K562 (cell line): ENCODE measurements around the gene SGIP1. TPM values are rescaled to one million over a fixed set of nuclear protein-coding genes. Genes with fewer than 3 reads are reported as not detected.

Source experiments
- ATAC-seq: fragments of 200-7000 bp; cut with Tn5 transposase; 3 replicates; pipeline ENCODE4 v1.9.1; 2020; ENCODE audit warnings: moderate library complexity
- BruUV-seq: library from RNA; stranded (reverse); fragments of 400-500 nt; replicated peaks from 2 replicates; lab custom pipeline; 2021; lab: Mats Ljungman, UMichigan
- CTCF ChIA-PET: fragments of 300-600 bp; formaldehyde crosslinking; extraction: SDS; loops from one replicate; lab custom pipeline; 2021; ENCODE audit warnings: low intra/inter-chr PET ratio; lab: Yijun Ruan, JAX
- POLR2A ChIA-PET: fragments of 300-600, 350-650 bp; sonication (Branson Sonifier 250); formaldehyde crosslinking; extraction: SDS; loops from one replicate; lab custom pipeline; 2021; ENCODE audit warnings: antibody characterized with exemption, inconsistent platforms; lab: Yijun Ruan, JAX
- DNase-seq, 4 experiments: peaks; one replicate each; pipeline versions ENCODE4 v3.0.0 to v3.0.0-alpha.2; 2011 to 2018; ENCODE audit warnings: low spot score in 3 of 4, mixed read lengths in 3 of 4; ENCODE audit errors: extremely low read depth in 1 of 4
- FAIRE-seq: peaks from 2 replicates; lab custom pipeline; 2011; peaks lifted over from hg19 to GRCh38; lab: Jason Lieb, UNC
- H2AFZ ChIP-seq: 2 replicates; pipeline ENCODE4 v1.6.0; 2011; ENCODE audit warnings: low read depth, low read length, control low read depth, inconsistent platforms
- H3K27ac ChIP-seq: fragments of 200-600 bp; 3 replicates; pipeline ENCODE4 v1.8.0; 2011; ENCODE audit warnings: low read depth, mild to moderate bottlenecking, control low read depth, inconsistent platforms, low read length, moderate library complexity, mixed read lengths; ENCODE audit errors: extremely low read depth
- H3K27me3 ChIP-seq, 2 experiments: fragments of 300-600 bp in 1 of 2; 2 replicates in 1 of 2; 3 replicates in 1 of 2; pipeline versions ENCODE4 v1.6.0 to v1.8.0; 2011; ENCODE audit warnings: inconsistent platforms in 2 of 2, low read length in 2 of 2, mild to moderate bottlenecking in 1 of 2, mixed read lengths in 1 of 2, moderate library complexity in 1 of 2; ENCODE audit not compliant: control insufficient read depth in 2 of 2, insufficient read depth in 2 of 2
- H3K36me3 ChIP-seq: fragments of 300-600 bp; 3 replicates; pipeline ENCODE4 v1.8.0; 2011; ENCODE audit warnings: mild to moderate bottlenecking, low read length, inconsistent platforms; ENCODE audit not compliant: control insufficient read depth, insufficient read depth
- H3K4me1 ChIP-seq, 2 experiments: fragments of 200-600 bp in 1 of 2; replicated peaks in 1 of 2; 2 replicates in 1 of 2; 3 replicates in 1 of 2; pipeline versions ENCODE4 v1.5.1 to v1.8.0; 2011; ENCODE audit warnings: inconsistent platforms in 2 of 2, low read length in 2 of 2, mild to moderate bottlenecking in 1 of 2, mixed read lengths in 1 of 2, moderate library complexity in 1 of 2; ENCODE audit not compliant: control insufficient read depth in 2 of 2, insufficient read depth in 2 of 2
- H3K4me2 ChIP-seq: 2 replicates; pipeline ENCODE4 v1.6.1; 2011; ENCODE audit warnings: low read length, control low read depth, inconsistent platforms, mixed read lengths; ENCODE audit not compliant: insufficient read depth
- H3K4me3 ChIP-seq: fragments of 200-600 bp; sonication (generic), shearing (Covaris generic); 2 replicates; pipeline ENCODE4 v1.5.1; 2016; ENCODE audit warnings: control low read depth, inconsistent platforms
- H3K79me2 ChIP-seq: fragments of 200-600 bp; 3 replicates; pipeline ENCODE4 v1.8.0; 2011; ENCODE audit warnings: low read length, inconsistent platforms; ENCODE audit not compliant: control insufficient read depth, insufficient read depth
- H3K9ac ChIP-seq, 2 experiments: 2 replicates each; pipeline versions ENCODE4 v1.6.0 to v1.6.1; 2011; ENCODE audit warnings: low read depth in 2 of 2, low read length in 2 of 2, control low read depth in 1 of 2, inconsistent platforms in 1 of 2, mild to moderate bottlenecking in 1 of 2, mixed read lengths in 1 of 2; ENCODE audit not compliant: insufficient read depth in 1 of 2
- H3K9me1 ChIP-seq: one replicate; pipeline ENCODE4 v1.6.0; 2011; ENCODE audit warnings: inconsistent platforms, mild to moderate bottlenecking, low read length, moderate library complexity; ENCODE audit not compliant: control insufficient read depth, insufficient read depth
- H3K9me3 ChIP-seq: replicated peaks from 2 replicates; pipeline ENCODE4 v1.5.1; 2011; ENCODE audit warnings: low read depth, low read length, inconsistent platforms; ENCODE audit not compliant: control insufficient read depth, insufficient read depth
- H4K20me1 ChIP-seq: replicated peaks from 2 replicates; pipeline ENCODE4 v1.6.1; 2011; ENCODE audit warnings: low read length, inconsistent platforms, mixed read lengths; ENCODE audit not compliant: control insufficient read depth, insufficient read depth
- KDM4B ChIP-seq, 2 experiments: fragments of 450-650 bp in 1 of 2; sonication (generic) in 1 of 2; IDR thresholded peaks; 2 replicates each; pipeline ENCODE4 v1.6.1; 2016 to 2017; ENCODE audit warnings: borderline replicate concordance in 2 of 2, antibody characterized with exemption in 1 of 2, low read depth in 1 of 2, mild to moderate bottlenecking in 1 of 2
- NCOA1 ChIP-seq: fragments of 450-650 bp; IDR thresholded peaks from 2 replicates; pipeline ENCODE4 v1.6.1; 2016; ENCODE audit warnings: low read depth
- PHB ChIP-seq: fragments of 250-450 bp; sonication (Bioruptor Pico); IDR thresholded peaks from 2 replicates; pipeline ENCODE4 v1.5.0; 2021
- RBM15 ChIP-seq: fragments of 200-400 bp; formaldehyde crosslinking; IDR thresholded peaks from 2 replicates; pipeline ENCODE4 v1.6.1; 2018; ENCODE audit warnings: mild to moderate bottlenecking, low read length, moderate library complexity; ENCODE audit not compliant: insufficient read depth
- ZFP1 ChIP-seq: fragments of 450-650 bp; formaldehyde crosslinking; IDR thresholded peaks from 2 replicates; pipeline ENCODE4 v1.4.0; 2020; ENCODE audit warnings: mild to moderate bottlenecking, mixed read lengths
- ZNF263 ChIP-seq: sonication (generic); formaldehyde crosslinking; IDR thresholded peaks from 2 replicates; pipeline ENCODE4 v1.8.0; 2022; ENCODE audit warnings: mild to moderate bottlenecking, missing genetic modification reagents, borderline replicate concordance
- WGBS: fragments of 100-300 bp; shearing (Covaris generic); methylation state at CpG from one replicate; pipeline ENCODE4 v1.1.6; 2016; ENCODE audit warnings: low coverage, mixed read lengths; ENCODE audit not compliant: insufficient coverage; ENCODE audit errors: missing lambda C conversion rate; 5-methylcytosine and 5-hydroxymethylcytosine counted together
- in situ Hi-C: fragments of 300-500 bp; cut with MboI; formaldehyde crosslinking; loops from 4 replicates; pipeline ENCODE4 v1.15.0; 2018; ENCODE audit warnings: inconsistent platforms, mixed read lengths
- intact Hi-C: fragments of 100-400 bp; cut with micrococcal nuclease; formaldehyde crosslinking; loops from 2 replicates; pipeline ENCODE4 v1.14.2; 2022
- polyA plus RNA-seq, 8 experiments: library from polyadenylated mRNA; depleted of rRNA in 4 of 8; stranded (reverse) in 5 of 8; unstranded in 3 of 8; fragments of >200 nt; fragmentation: Nextera tagmentation in 2 of 8; fragmentation: Illumina TruSeq in 1 of 8; extraction: Ambion mirVana in 2 of 8; extraction: Trizol in 1 of 8; gene quantifications; 2 replicates each; pipeline versions ENCODE4 v1.2.1 to v1.2.3, GENCODE V29; 2011 to 2014; ENCODE audit warnings: inconsistent platforms in 1 of 8, missing spikeins in 1 of 8
- total RNA-seq, 7 experiments: library from RNA; depleted of rRNA in 6 of 7; stranded (reverse); fragments of >200 nt in 6 of 7; fragmentation: Illumina TruSeq in 2 of 7; extraction: Trizol in 2 of 7; gene quantifications; 2 replicates each; pipeline versions ENCODE4 v1.2.1 to v1.2.3, GENCODE V29; 2011 to 2021; ENCODE audit warnings: low replicate concordance in 1 of 7
- TF ChIP-seq, protein P1 (sequence below): fragments of 450-650 bp; formaldehyde crosslinking; IDR thresholded peaks from 2 replicates; pipeline ENCODE4 v1.4.0; 2020; ENCODE audit warnings: mild to moderate bottlenecking

SGIP1 gene
- total and polyA plus RNA-seq, 9 of the 15 experiments (the other 6 are each of a cell fraction or from before 2014, with no cell fraction given), result 0.07 to 0.35 TPM; not detected in 7

GRCh38 chr1:66599899-66600737 is 66.2 kb downstream of the SGIP1 start:
- 3% methylated on average over 14 of the region's 14 CpGs for WGBS
- in situ Hi-C loops, result no loop called here

More at GRCh38 chr1:66599899-66600737, 66.2 kb downstream of the SGIP1 start:
- intact Hi-C loops, result no loop called here
- FAIRE-seq (no peak), ATAC-seq (peak; percentile 42; the same call in 1 of the 3 replicates), DNase-seq (no peak)
- CTCF ChIA-PET, result no interaction called here
- Histone ChIP-seq H3K9me3 (no peaks in the 10 kb centered on the region), H3K4me3 (no peak overlapping the region), H4K20me1 (no peaks in the 10 kb centered on the region), H2AFZ (no peak overlapping the region), H3K9ac (no peak overlapping the region), H3K4me2 (no peak overlapping the region), H3K79me2 (no peaks in the 10 kb centered on the region), H3K36me3 (no peaks in the 10 kb centered on the region), H3K27me3 (peaks cover 0 to 10% of the 10 kb centered on the region in 2 experiments; a peak in 3 of 5 replicates), H3K27ac (no peak overlapping the region), H3K4me1 (no peaks in the 10 kb centered on the region), H3K9me1 (no peaks in the 10 kb centered on the region)
- POLR2A ChIA-PET, result interaction anchor here (0.5 kb wide), 2 partner anchors 54 to 707 kb away, joined by 3 read pairs; no protein-coding TSS in a partner anchor
- no peak for TF ChIP-seq KDM4B (IDR thresholded peaks at IDR 0.05; ENCODE audit: borderline replicate concordance in 2 of 2, low read depth in 1 of 2)
- TF ChIP-seq PHB, result no peak
- TF ChIP-seq ZFP1 (CRISPR knock-in tag), result no peak
- no peak for TF ChIP-seq RBM15
- no peak for TF ChIP-seq NCOA1
- TF ChIP-seq, protein P1, sequence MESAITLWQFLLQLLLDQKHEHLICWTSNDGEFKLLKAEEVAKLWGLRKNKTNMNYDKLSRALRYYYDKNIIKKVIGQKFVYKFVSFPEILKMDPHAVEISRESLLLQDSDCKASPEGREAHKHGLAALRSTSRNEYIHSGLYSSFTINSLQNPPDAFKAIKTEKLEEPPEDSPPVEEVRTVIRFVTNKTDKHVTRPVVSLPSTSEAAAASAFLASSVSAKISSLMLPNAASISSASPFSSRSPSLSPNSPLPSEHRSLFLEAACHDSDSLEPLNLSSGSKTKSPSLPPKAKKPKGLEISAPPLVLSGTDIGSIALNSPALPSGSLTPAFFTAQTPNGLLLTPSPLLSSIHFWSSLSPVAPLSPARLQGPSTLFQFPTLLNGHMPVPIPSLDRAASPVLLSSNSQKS (CRISPR knock-in tag), result no peak
- no peak for TF ChIP-seq ZNF263
- no TSS peak for BruUV-seq
